ENCODE measurements around the gene RAI2. TPM values are rescaled to one million over a fixed set of nuclear protein-coding genes. Genes with fewer than 3 reads are reported as not detected.

Gene RAI2
- polyA plus RNA-seq, 6 donors from 2014 or later, result not detected

DNA sequence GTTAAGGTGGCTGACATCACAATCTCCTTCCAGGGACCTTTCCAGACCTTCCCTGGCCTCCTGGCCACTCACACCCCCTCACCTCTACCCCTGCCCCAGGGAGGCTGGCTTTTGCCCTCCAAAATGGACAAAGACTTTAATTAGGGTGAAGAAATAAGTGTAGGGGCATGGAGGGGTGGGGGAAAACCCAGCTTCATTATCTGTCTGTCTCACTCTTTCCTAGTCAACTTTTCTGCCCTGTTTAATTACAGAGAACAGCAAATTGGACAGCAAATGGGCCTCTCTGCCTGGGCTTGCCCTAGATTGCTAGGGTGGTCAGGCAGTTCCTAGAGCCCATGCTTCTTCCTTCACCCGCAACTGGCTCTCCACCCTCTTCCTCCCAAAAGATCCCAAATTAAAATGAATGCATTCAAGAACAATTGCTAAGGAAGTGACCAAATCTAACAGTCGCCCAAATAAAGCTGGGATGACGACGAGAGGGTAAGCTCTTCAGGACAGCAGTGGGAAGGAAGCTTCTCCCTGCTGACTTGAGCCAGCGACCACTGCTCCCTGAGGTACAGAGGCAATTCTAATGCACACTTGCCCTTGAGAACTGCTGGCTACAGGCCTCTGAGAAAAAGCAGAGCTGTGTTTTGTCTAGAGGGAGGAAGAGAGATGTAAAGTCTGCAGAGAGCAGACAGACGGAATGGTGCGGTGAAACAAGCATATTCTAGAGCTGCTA, 12.4 kb downstream of the RAI2 start:
- no peaks in the 10 kb centered on the region for H3K36me3 Mint-ChIP-seq
- DNase-seq (no peak), ATAC-seq (ENCODE audit: low read depth in 2 of 2) (no peak)
- peaks cover 12 to 25% (median 14%) of the 10 kb centered on the region in 3 donors for H3K27me3 Mint-ChIP-seq
- H3K4me3 Mint-ChIP-seq, result no peak overlapping the region
- H3K4me1 Mint-ChIP-seq, result no peaks in the 10 kb centered on the region
- H3K27ac Mint-ChIP-seq, result no peak overlapping the region
- peaks cover 0 to 6% (median 0%) of the 10 kb centered on the region in 7 donors for H3K9me3 Mint-ChIP-seq

DNA sequence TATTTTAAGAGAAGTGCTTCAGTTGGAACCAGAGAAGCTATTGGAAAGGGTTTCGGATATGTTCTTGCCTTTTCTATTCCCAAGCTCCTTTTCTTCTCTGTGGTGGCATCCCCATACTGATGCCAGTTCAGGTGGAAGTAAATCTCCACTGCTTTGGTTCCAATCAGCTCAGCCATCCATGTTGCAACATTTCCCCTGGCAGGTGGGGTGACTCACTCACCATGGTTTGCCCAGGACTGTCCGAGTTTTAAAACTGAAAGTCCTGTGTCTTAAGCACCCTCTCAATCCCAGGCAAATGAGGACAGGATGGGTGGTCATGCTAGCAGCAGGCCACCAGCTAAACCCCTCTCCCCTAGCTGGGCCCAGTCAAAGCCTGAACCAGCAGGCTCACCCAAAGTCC, 15.1 kb downstream of the RAI2 start:
- no peak for DNase-seq
- Mint-ChIP-seq H3K4me1 (no peaks in the 10 kb centered on the region), H3K27me3 (peaks cover 4 to 22% (median 5%) of the 10 kb centered on the region in 3 donors), H3K4me3 (no peak overlapping the region), H3K9me3 (peaks cover 0 to 6% (median 0%) of the 10 kb centered on the region in 7 donors), H3K36me3 (no peaks in the 10 kb centered on the region), H3K27ac (no peak overlapping the region)
- no peak for ATAC-seq (ENCODE audit: low read depth in 2 of 2)

DNA sequence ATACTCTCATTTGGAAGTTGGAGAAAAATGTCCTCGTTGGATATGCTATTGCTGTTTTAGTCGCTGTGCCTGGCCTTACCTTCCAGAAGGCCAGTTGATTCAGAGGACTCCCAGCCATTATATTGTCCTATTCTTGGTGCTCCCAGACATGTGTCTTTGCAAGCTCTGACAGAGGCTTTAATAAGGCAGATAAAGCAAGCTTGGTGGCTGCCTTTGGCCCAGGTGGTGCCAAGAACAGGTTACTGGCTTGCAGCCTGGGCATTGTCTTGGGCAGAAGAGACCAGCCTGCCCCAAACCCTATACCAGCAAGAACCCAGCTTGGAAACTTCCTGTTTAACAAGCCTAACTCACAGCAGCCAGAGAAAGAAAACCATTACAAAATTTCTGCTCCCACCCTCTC, 16.9 kb downstream of the RAI2 start:
- DNase-seq, result no peak
- Mint-ChIP-seq H3K4me3 (no peak overlapping the region), H3K36me3 (no peaks in the 10 kb centered on the region), H3K27me3 (peaks cover 0 to 23% (median 2%) of the 10 kb centered on the region in 3 donors), H3K9me3 (peaks cover 0 to 6% (median 0%) of the 10 kb centered on the region in 7 donors), H3K27ac (no peak overlapping the region), H3K4me1 (no peaks in the 10 kb centered on the region)
- ATAC-seq (ENCODE audit: low read depth in 2 of 2), result no peak

DNA sequence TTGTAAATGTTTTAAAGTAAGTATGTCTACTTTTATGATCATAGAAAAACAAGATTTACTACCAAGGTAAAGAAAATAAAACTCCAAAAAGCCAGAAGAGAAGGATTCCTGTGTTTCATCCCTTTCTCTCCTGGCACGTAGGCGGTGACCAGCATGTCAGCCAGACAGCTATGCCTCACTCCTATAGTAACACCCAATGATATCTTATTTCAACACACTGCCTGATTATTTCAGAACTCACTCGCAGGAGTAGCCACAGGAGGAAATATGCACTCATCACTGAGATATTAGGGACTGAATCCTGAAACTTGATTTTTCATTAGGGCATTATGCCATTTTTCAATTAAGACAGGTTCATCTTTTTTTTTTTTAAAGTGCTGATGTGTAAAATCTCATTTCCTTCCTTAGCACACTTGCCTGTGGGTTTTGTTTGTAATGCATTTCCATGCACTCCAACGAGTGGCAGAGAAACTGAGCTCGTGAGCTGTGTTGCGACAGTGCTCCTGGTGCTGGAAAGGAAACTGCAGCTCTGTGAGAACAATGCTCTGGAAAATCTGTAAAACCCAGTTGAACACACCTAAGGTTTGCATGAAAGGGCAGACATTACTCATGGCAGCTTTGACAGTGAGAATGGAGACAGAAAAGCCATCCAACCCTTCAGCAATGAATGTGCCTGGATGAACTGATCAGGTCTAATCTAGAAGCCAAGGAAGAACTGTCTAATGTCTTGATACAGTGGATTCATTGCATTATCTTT, 18.2 kb downstream of the RAI2 start:
- ATAC-seq (ENCODE audit: low read depth in 2 of 2), result no peak
- Mint-ChIP-seq H3K27me3 (peaks cover 8 to 31% (median 10%) of the 10 kb centered on the region in 3 donors), H3K36me3 (no peaks in the 10 kb centered on the region), H3K4me1 (no peaks in the 10 kb centered on the region), H3K9me3 (peaks cover 0 to 9% (median 0%) of the 10 kb centered on the region in 7 donors), H3K27ac (no peak overlapping the region), H3K4me3 (no peak overlapping the region)
- DNase-seq, result no peak

DNA sequence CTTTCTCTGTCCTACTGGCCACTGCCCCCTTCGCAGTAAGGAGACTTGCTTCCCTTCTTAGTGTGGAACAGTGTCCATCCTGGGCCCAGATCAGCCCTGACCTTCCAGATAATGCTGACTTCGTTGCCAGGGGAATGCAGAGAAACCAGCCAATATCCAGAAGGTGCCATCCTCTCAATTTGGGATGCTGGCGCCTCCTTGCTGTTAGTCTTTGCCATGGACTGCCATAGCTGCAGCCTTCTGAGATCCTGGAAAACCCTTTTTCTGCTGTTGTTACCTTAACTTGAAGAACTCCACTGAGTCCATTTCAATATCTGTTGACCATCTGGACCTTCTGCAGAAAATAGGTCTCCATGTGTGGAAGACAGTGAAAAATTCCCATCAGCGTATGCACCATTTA, 21.8 kb downstream of the RAI2 start:
- no peak for DNase-seq
- peaks cover 10 to 26% (median 13%) of the 10 kb centered on the region in 3 donors for H3K27me3 Mint-ChIP-seq

DNA sequence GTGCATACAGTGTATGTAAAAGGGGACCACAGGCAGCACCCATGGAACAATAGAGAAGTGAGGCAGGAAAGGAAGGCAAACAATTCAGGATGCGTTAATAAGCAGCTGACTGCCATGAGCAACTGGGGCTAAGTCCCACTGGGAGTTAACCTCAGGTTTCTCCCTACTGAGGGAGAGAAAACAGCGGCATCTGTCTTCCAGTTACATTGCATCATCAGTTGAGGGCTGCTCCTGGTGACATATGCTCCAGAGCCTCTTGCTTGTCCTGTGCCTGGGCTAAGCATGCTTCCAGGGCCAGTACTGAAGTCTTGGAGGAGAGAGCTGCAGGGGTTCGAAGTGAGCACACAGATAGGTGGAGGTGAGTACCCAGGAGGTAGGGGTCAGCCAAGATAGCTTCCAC, 24.3 kb downstream of the RAI2 start:
- H3K27me3 Mint-ChIP-seq, result peaks cover 10 to 22% (median 13%) of the 10 kb centered on the region in 3 donors
- no peak for DNase-seq
- H3K27ac Mint-ChIP-seq, result peak overlapping the region in 2 of 6 donors; percentile 8 to 22
- ATAC-seq (ENCODE audit: low read depth in 2 of 2), result no peak
- no peaks in the 10 kb centered on the region for H3K4me1 Mint-ChIP-seq
- no peak overlapping the region for H3K4me3 Mint-ChIP-seq
- peaks cover 0 to 11% (median 0%) of the 10 kb centered on the region in 7 donors for H3K9me3 Mint-ChIP-seq
- H3K36me3 Mint-ChIP-seq, result no peaks in the 10 kb centered on the region

More for the DNA sequence above, 21.8 kb downstream of the RAI2 start:
- Mint-ChIP-seq H3K4me1 (no peaks in the 10 kb centered on the region), H3K4me3 (no peak overlapping the region), H3K27ac (no peak overlapping the region), H3K9me3 (peaks cover 0 to 10% (median 0%) of the 10 kb centered on the region in 7 donors), H3K36me3 (no peaks in the 10 kb centered on the region)
- ATAC-seq (ENCODE audit: low read depth in 2 of 2), result no peak

DNA sequence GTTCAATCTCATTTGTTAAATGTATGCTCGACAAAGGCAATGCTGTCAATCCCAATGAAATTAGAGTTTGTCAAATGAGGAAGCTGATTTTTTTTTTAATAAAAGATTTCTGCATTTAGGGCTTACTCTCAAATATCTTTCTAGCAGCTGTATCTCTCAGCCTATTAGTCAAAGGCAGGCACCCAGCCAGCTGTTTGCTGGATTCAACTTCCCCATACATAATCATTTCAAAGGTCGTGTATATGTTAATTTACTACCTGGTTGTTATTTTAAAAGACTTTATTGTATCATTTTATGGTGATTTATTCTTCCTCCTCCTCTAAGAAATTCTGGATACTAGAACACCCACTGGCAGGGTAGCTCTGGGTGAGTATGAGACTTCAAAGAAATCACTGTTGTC, 27.1 kb downstream of the RAI2 start:
- Mint-ChIP-seq H3K27ac (no peak overlapping the region), H3K27me3 (peaks cover 6 to 24% (median 24%) of the 10 kb centered on the region in 3 donors), H3K36me3 (no peaks in the 10 kb centered on the region), H3K4me3 (no peak overlapping the region), H3K4me1 (no peaks in the 10 kb centered on the region), H3K9me3 (peaks cover 0 to 8% (median 0%) of the 10 kb centered on the region in 7 donors)
- ATAC-seq (ENCODE audit: low read depth in 2 of 2) (no peak), DNase-seq (no peak)

DNA sequence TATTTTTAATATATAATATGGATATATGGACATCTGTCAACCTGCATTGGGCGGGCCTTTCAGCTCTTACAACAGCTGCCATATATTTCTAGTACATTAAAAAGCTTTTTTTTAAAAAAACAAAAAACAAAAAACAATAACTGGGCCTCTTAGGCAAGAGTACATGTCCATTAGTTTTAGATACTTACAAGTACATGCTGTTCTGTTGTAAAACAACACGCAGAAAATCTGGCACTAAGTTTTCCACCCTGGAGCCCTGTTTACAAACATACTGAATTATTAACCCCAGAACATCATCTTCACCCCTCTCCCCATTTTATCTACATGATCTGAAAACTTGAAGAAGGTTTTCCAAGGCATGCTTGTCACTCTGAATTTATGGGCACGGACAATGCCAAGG, 29.8 kb downstream of the RAI2 start:
- peaks cover 0 to 5% of the 10 kb centered on the region in 2 donors for H3K36me3 Mint-ChIP-seq
- peaks cover under 1 to 13% (median 4%) of the 10 kb centered on the region in 7 donors for H3K9me3 Mint-ChIP-seq
- DNase-seq, result no peak
- no peak overlapping the region for H3K27ac Mint-ChIP-seq
- no peaks in the 10 kb centered on the region for H3K4me1 Mint-ChIP-seq
- peaks cover under 1 to 32% (median 12%) of the 10 kb centered on the region in 3 donors for H3K27me3 Mint-ChIP-seq
- H3K4me3 Mint-ChIP-seq, result no peak overlapping the region
- ATAC-seq (ENCODE audit: low read depth in 2 of 2), result no peak

DNA sequence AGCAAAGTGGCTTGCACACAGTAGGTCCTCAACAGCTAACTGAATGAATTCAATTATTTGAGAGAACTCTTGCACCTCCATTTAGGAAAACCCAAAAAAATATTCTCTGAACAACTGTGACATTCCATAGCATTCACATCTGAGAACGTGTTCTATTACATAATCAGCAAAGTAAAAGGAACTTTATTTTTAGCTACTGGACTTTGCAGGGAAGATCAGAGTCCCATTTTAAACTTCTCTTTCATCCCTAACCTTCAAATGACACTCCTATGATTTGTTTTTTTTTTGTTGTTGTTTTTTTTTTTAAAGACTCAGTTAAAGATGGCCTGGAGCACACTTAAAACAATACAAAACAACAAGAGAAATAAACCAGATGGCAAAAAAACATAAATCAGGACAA, 30.9 kb downstream of the RAI2 start:
- Mint-ChIP-seq H3K27me3 (peaks cover 4 to 26% (median 12%) of the 10 kb centered on the region in 3 donors), H3K9me3 (peaks cover 3 to 18% (median 7%) of the 10 kb centered on the region in 7 donors), H3K4me3 (no peak overlapping the region), H3K36me3 (peaks cover 0 to 5% of the 10 kb centered on the region in 2 donors), H3K4me1 (no peaks in the 10 kb centered on the region), H3K27ac (no peak overlapping the region)
- no peak for ATAC-seq (ENCODE audit: low read depth in 2 of 2)
- no peak for DNase-seq

DNA sequence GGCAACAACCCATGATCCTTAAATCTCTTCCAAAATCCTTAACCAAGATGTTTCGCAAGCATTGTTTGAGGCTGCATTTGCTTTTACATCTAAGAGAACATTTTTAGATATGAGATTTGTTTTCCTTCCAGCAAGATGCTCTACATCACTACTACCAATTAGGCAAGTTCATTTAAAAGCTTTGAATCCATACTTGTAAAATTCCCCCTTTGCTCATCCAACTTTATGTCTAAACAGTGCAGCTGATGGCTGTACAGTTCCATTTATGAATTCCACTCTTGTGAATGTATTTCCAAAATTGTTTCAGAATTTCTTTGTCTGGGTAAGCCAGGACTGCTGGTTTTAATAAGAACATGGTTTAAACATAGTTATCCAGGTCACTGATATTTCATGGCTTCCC, 31.5 kb downstream of the RAI2 start:
- ATAC-seq (ENCODE audit: low read depth in 2 of 2) (no peak), DNase-seq (no peak)
- Mint-ChIP-seq H3K27me3 (peaks cover 4 to 24% (median 12%) of the 10 kb centered on the region in 3 donors), H3K9me3 (peaks cover 3 to 18% (median 9%) of the 10 kb centered on the region in 7 donors), H3K36me3 (peaks cover 0 to 5% of the 10 kb centered on the region in 2 donors), H3K27ac (no peak overlapping the region), H3K4me1 (no peaks in the 10 kb centered on the region), H3K4me3 (no peak overlapping the region)

DNA sequence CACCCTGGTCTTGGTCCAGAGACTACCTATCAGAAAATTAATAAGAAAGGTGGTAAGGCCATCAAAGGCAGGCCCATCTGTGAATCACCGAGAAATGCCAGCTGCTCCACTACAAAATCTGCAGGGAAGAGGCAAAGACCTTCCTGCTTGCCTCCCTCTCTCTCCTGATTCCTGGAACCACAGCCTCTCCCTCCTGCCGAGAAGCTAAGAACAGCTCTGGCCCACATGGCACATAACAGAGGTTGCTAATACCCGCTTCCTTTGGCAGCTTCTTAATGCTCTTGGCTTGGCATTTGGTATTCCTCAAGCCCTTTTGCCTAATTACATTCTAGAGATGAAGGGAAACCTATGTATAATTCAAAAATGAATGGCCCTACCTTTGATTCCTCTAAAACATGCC, 32.9 kb downstream of the RAI2 start:
- Mint-ChIP-seq H3K4me1 (no peaks in the 10 kb centered on the region), H3K27me3 (peaks cover 4 to 24% (median 12%) of the 10 kb centered on the region in 3 donors), H3K27ac (no peak overlapping the region), H3K4me3 (no peak overlapping the region), H3K36me3 (peaks cover 0 to 5% of the 10 kb centered on the region in 2 donors), H3K9me3 (peaks cover 3 to 18% (median 7%) of the 10 kb centered on the region in 7 donors)
- no peak for ATAC-seq (ENCODE audit: low read depth in 2 of 2)
- DNase-seq, result no peak

DNA sequence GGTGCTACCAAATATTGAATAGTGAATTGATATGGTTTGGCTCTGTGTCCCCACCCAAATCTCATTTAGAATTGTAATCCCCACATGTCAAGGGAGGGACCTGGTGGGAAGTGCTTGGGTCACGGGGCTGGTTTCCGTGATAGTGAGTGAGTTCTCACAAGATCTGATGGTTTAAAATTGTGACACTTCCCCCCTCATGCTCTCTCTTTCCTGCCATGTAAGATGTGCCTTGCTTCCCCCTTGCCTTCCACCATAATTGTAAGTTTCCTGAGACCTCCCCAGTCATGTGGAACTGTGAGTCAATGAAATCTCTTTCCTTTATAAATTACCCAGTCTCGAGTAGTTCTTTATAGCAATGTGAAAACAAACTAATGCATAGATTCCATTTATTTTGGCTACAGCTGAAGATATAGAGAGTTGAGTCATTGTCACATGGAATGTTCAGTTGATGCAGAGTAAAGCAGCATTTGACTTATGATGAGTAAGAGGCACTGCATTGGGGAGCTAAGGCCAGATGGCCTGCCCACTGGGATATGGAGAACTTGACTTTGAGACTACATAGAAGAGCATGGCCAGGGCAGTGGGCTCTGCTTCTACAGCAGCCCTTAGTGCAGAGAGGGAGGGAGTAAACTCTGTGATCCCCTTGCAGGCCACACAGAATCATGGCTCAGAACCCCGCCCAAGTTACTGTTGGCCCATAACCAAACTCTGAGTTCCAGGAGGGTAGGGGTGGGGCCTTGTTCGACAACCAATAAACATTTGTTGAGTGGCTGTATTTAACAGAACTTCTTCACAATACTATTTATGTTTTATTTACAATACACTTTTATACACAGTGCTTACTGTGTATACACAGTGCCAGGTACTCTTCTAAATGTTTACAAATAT, 34.2 kb downstream of the RAI2 start:
- peaks cover 4 to 31% (median 12%) of the 10 kb centered on the region in 3 donors for H3K27me3 Mint-ChIP-seq
- peaks cover 0 to 5% of the 10 kb centered on the region in 2 donors for H3K36me3 Mint-ChIP-seq
- peaks cover 3 to 18% (median 7%) of the 10 kb centered on the region in 7 donors for H3K9me3 Mint-ChIP-seq
- no peaks in the 10 kb centered on the region for H3K4me1 Mint-ChIP-seq
- ATAC-seq (ENCODE audit: low read depth in 2 of 2), result no peak
- no peak overlapping the region for H3K27ac Mint-ChIP-seq
- no peak overlapping the region for H3K4me3 Mint-ChIP-seq
- no peak for DNase-seq

DNA sequence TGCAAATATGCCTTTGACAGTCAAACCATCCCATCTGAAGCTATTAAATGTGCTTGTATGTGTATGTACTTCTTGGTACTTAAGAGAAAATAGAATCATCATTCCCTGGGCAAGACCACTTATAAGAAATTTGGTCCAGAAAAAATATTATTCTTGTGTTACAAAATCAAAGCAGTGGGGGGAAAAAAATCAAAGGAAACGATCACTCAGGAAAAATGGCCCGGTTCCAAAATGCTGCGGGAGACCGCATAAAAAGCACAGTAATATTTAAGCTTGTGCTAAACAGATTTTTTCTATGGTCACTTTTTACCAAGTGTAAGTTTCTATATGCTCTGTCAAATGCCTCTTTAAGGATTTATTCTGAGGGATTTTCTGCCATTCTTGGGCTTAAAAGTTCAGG, 36.1 kb downstream of the RAI2 start:
- H3K27ac Mint-ChIP-seq, result no peak overlapping the region
- peaks cover 0 to 5% of the 10 kb centered on the region in 2 donors for H3K36me3 Mint-ChIP-seq
- DNase-seq, result no peak
- H3K9me3 Mint-ChIP-seq, result peaks cover 3 to 18% (median 8%) of the 10 kb centered on the region in 7 donors
- ATAC-seq (ENCODE audit: low read depth in 2 of 2), result no peak
- H3K4me1 Mint-ChIP-seq, result no peaks in the 10 kb centered on the region
- H3K4me3 Mint-ChIP-seq, result no peak overlapping the region
- peaks cover 4 to 33% (median 6%) of the 10 kb centered on the region in 3 donors for H3K27me3 Mint-ChIP-seq

Measured in naive B cell (primary cell).